Measurements from ENCODE around the gene TSPAN4. TPM values are rescaled to one million over a fixed set of nuclear protein-coding genes. Genes with fewer than 3 reads are reported as not detected.

TSPAN4 gene
- total RNA-seq, 6 experiments from 2014 or later: 193 to 267 (median 212) TPM

GRCh38 chr11:846496-847098 is 3.9 kb downstream of the TSPAN4 start:
- H3K36me3 Mint-ChIP-seq (ENCODE audit: low read depth): no peaks in the 10 kb centered on the region
- H3K27me3 Mint-ChIP-seq (ENCODE audit: insufficient read depth): peaks cover 14% of the 10 kb centered on the region
- no peaks in the 10 kb centered on the region for H3K9me3 Mint-ChIP-seq
- H3K4me3 Mint-ChIP-seq: peak overlapping the region; percentile 90
- H3K4me1 Mint-ChIP-seq (ENCODE audit: low read depth): peaks cover 25% of the 10 kb centered on the region
- TF ChIP-seq, protein P1, sequence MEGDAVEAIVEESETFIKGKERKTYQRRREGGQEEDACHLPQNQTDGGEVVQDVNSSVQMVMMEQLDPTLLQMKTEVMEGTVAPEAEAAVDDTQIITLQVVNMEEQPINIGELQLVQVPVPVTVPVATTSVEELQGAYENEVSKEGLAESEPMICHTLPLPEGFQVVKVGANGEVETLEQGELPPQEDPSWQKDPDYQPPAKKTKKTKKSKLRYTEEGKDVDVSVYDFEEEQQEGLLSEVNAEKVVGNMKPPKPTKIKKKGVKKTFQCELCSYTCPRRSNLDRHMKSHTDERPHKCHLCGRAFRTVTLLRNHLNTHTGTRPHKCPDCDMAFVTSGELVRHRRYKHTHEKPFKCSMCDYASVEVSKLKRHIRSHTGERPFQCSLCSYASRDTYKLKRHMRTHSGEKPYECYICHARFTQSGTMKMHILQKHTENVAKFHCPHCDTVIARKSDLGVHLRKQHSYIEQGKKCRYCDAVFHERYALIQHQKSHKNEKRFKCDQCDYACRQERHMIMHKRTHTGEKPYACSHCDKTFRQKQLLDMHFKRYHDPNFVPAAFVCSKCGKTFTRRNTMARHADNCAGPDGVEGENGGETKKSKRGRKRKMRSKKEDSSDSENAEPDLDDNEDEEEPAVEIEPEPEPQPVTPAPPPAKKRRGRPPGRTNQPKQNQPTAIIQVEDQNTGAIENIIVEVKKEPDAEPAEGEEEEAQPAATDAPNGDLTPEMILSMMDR (IDR thresholded peaks at IDR 0.05): no peak
- peak overlapping the region; percentile 97 for H3K27ac Mint-ChIP-seq
- DNase-seq: peak; percentile 73

GRCh38 chr11:847876-848275 is 5.2 kb downstream of the TSPAN4 start:
- peaks cover 11% of the 10 kb centered on the region for H3K27me3 Mint-ChIP-seq (ENCODE audit: insufficient read depth)
- TF ChIP-seq, protein P1 (IDR thresholded peaks at IDR 0.05): no peak
- H3K9me3 Mint-ChIP-seq: no peaks in the 10 kb centered on the region
- no peak overlapping the region for H3K27ac Mint-ChIP-seq
- no peaks in the 10 kb centered on the region for H3K36me3 Mint-ChIP-seq (ENCODE audit: low read depth)
- peaks cover 25% of the 10 kb centered on the region for H3K4me1 Mint-ChIP-seq (ENCODE audit: low read depth)
- H3K4me3 Mint-ChIP-seq: no peak overlapping the region
- no peak for DNase-seq

DNA sequence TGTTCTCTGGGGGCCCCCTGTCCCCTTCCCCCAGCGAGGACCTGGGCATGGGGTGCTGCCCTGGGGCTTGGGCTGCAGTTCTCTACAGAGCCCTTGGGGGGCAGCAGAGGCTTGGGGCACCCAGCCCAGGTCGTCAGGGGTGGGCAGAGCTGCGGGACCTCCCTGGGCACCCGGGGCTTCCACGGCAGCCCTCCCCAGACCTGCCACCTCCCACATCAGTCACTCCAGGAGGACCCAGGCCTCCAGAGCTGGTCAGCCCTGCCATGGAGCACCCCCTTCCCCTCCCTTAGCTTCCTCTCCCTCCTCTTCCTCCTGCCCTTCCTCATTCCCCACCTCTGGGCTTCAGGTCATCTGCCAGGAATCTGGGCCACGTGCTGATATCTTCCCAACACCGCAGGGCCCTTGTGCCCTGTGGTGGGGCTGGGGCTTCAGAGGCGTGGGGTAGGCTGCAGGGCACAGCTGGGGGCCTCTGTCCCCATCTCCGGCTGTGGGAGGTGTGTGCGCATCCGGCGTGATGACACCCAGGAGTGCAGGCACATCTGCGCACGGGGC is 5.8 kb downstream of the TSPAN4 start:
- Mint-ChIP-seq H3K27me3 (ENCODE audit: insufficient read depth) (peaks cover 9% of the 10 kb centered on the region), H3K36me3 (ENCODE audit: low read depth) (no peaks in the 10 kb centered on the region), H3K9me3 (no peaks in the 10 kb centered on the region), H3K27ac (no peak overlapping the region), H3K4me1 (ENCODE audit: low read depth) (peaks cover 25% of the 10 kb centered on the region), H3K4me3 (no peak overlapping the region)
- TF ChIP-seq, protein P1 (IDR thresholded peaks at IDR 0.05): peak; percentile 94
- DNase-seq: no peak

DNA sequence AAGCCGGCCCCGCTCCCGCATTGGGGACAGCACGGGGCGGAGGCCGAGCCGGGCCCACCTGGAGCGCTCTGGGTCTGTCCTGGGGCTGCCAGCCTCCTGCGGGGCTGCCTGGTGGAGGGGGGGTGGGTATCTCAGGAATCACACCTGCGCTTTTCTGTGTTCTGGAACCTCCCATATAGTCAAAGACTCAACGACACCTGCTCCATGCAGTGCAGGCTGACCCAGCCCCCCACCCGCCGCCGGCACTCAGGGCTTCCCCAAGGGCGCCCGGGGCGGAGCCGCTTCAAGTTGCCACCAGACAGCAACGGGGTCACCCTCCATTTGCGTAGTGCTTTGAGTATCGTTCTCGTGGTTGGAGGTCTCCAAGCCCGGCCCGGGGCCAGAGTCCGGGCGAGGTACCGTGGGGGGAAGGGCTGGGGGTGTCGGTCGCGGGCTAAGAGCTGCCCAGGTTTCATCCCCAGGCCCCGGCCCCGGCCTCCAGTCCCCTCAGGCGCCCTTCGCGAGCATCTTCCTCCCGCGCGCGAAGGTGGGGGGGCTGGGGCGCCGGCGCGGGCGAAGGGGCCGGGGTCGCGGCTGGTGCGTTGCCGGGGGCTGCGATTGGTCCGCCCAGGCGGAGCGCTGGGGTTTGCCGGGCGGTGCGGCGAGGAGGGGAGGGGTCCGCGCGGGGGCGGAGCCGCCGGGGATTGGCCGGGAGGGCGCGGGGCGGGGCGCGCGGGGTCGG is 6.6 kb downstream of the TSPAN4 start:
- Mint-ChIP-seq H3K36me3 (ENCODE audit: low read depth) (no peaks in the 10 kb centered on the region), H3K4me1 (ENCODE audit: low read depth) (peaks cover 25% of the 10 kb centered on the region), H3K9me3 (no peaks in the 10 kb centered on the region), H3K27me3 (ENCODE audit: insufficient read depth) (peaks cover 2% of the 10 kb centered on the region), H3K27ac (no peak overlapping the region), H3K4me3 (no peak overlapping the region)
- no peak for DNase-seq
- TF ChIP-seq, protein P1 (IDR thresholded peaks at IDR 0.05): no peak

GRCh38 chr11:849951-850774 is 7.5 kb downstream of the TSPAN4 start:
- Mint-ChIP-seq H3K27ac (no peak overlapping the region), H3K4me3 (no peak overlapping the region), H3K36me3 (ENCODE audit: low read depth) (no peaks in the 10 kb centered on the region)

More at GRCh38 chr11:849951-850774, 7.5 kb downstream of the TSPAN4 start:
- peaks cover 2% of the 10 kb centered on the region for H3K27me3 Mint-ChIP-seq (ENCODE audit: insufficient read depth)
- H3K4me1 Mint-ChIP-seq (ENCODE audit: low read depth): peaks cover 19% of the 10 kb centered on the region
- DNase-seq: no peak
- H3K9me3 Mint-ChIP-seq: no peaks in the 10 kb centered on the region
- TF ChIP-seq, protein P1 (IDR thresholded peaks at IDR 0.05): no peak
